Activated T-cell treated with anti-CD3 and anti-CD28 coated beads, Interleukin-2, amount 50 U/mL, for 1 hour (primary cell): ENCODE measurements around the gene ZFAND3.
"Not testable (repeated sequence)": the region's sequence is repeated elsewhere in the genome, so short reads cannot be mapped to it uniquely, and the experiment has no call there.

Source experiments
- DNase-seq: peaks from one replicate; pipeline ENCODE4 v3.0.0-alpha.2; 2020

Gene ZFAND3

DNA sequence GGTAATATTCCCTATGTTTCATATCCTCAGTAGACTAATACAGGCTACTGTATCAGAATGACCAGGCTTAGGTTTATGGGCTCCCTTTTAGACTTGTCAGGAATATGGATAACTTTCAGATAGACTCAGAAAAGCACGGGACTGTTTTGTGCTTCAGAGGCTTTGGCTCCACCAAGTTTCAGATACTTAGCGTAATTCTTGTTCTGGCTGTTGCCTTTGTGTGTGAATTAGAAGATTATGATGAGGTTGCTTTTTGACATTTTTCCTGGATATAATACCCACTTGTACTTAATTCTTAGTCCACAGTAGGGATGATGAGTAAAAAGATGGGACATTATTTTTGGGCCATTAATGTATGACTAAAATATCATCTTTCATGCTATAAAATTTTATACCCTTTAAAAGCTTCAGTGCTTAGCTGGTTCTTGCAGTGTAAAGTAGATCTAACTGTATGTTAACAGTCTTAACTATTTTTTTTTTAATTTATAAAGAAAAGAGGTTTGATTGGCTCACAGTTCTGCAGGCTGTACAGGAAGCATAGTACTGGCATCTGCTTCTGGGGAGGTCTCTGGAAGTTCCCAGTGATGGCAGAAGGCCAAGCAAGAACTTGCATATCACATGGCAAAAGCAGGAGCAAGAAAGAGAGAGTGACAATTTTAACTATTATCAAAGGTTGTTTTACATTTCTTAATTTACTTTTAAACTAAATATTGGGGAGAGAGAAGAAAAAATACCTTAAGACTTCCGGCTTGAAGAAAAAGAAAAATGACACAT, 120.7 kb downstream of the ZFAND3 start:
- no peak for DNase-seq

DNA sequence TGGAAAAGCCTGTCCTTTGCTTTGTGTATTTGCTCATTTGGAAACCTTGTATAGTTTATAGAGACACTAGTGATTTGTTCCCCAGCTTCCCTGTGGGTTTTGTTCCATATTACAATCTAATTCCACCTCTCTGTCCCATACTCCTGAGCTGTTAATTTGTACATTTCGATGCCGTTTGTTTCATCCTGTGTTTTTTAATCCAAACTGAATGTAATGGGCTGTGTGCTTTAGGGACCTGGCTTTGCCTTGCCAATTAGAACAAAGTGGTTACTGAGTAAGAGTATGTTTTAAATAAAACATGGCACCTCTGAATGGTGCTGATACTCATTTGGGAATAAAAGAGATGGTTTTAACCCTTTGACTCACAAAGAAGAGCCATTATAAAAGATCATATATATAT, 122.3 kb downstream of the ZFAND3 start:
- DNase-seq, result no peak

GRCh38 chr6:37942606-37943376, 123.3 kb downstream of the ZFAND3 start:
- DNase-seq, result no peak

DNA sequence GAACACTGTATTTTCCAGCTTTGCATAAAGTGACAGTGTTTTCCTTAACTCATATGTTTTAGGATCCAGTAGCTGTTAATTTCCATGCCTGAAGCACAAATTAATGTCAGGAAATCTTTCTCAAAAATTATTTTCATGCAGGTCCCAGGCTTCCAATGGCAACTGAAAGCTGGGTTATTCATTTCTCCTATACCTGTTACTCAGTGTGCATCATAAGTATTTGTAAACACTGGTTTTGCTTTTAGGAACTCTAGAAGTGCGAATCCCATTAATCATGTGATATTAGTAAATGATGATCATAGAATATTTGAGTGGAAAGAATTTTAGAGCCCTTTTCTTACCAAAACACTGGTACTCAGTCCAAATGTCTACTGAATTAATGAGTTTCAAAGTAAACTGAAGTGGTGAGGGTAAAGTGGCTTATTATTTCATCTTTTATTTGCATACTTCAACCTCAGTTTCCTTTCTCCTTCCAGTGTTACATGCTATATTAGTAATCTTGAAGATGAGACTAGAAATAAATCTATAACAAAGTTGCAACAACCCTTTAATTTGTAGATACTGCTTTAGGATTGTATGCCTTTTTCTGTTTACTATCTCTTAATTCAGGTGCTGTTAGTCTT, 124.0 kb downstream of the ZFAND3 start:
- DNase-seq, result no peak

DNA sequence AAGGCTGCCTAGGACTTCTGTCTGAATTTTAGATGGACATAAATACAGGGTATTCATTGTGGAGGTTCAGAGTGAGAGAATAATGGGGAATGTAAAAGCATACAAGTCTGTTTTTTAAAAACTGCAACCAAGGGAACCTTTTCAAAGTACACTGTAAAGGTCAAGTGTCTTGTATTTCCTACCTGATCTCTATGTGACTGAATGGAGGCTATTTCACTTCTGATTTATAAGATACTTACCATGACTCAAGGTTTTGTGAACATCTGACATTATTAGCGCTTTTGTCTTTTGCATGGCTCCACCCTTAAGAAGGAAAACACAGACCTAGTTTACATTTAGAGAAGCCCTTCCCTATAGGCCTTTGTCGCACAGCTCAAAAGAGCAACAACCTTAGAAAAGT, 126.5 kb downstream of the ZFAND3 start:
- DNase-seq, result no peak

DNA sequence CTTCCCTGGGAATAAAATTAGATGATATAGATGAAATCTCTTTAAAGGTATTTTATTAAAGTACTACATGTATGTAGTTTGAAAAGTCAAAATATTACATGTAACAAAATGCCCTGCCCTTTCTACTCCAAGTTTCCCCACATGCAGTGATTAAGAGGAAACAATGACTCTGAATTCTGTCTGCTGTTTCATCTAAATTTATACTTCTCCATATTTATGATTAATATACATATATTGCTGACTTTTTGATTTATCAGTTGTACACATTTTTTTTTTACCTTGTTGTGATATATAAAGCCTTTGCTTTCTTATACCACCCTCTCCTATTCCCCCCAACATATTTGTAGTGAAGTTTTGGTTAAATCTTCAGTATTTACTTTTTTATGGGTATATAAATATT, 127.9 kb downstream of the ZFAND3 start:
- DNase-seq, result no peak

GRCh38 chr6:37948584-37948983, 129.1 kb downstream of the ZFAND3 start:
- DNase-seq, result not testable (repeated sequence)

GRCh38 chr6:37952027-37952426, 132.5 kb downstream of the ZFAND3 start:
- DNase-seq, result no peak

DNA sequence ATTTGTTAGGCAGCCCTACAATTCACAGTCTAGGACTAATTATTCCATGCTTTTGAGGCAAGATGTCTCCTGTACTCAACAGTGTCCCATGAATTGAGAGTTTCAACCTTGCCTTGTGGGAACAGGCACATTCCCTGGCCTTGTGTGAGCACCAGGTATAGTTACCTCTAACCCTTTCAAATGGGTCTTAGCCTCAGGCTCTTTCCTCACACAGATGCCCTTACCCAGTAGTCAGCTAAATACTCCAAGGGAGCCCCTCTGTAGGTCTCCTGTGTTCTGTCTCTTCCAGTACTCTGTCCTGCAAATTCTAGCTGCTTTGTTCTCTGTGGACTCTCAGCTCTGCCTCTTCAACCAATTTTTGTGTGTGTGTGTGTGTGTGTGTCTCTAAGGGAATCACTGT, 135.3 kb downstream of the ZFAND3 start:
- DNase-seq, result no peak

DNA sequence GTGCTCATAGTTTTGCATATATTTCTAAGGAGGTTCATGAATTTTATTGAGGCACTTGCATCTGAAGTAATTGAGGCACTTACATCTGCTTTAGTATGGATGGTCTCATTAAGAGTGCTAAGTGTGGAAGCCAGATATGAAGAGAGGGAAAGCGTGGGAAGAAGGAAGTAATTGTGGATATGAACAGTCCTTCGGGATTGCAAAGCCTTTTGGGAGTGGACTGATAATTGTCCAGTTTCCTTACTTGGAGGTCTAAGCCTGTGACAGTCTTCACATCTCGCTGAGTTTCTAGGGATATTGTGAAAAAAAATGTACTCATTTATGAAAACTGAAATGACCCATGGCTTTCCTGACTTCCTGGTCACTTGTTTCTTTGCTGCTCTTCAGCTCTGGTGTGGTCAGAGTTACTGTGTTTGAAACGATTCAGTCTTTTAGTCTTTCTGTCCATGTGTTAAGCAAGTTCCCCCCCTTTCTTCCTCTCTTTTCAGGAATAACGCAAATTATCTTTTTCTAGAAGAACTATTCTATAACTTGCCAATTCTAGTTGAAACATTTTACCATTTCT, 137.3 kb downstream of the ZFAND3 start:
- no peak for DNase-seq

DNA sequence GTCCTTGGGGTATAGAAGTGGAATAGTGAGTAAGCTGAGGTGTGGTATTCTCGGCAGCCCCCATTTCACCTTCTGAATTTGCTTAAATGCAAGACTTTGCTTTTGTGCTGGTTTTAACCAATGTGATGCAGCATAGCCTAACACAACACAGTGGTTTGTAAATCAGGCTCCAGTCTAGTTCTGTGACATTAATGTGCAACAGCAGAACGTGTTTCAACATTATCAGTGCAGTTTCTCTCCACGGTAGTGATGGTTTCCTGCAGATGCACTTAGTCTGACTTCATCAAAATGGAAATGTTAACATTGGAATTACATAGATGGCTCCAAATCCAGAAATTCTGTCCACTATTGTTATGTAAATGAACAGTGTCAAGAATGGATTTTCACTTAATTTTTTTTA, 139.5 kb downstream of the ZFAND3 start:
- DNase-seq, result no peak

GRCh38 chr6:37960139-37960935, 140.8 kb downstream of the ZFAND3 start:
- no peak for DNase-seq

- DNase-seq, result peak; percentile 26
These were observed 143.1 kb downstream of the ZFAND3 start for GRCh38 chr6:37962481-37963080.

GRCh38 chr6:37965964-37966676, 146.6 kb downstream of the ZFAND3 start:
- no peak for DNase-seq

GRCh38 chr6:37966801-37967200, 147.3 kb downstream of the ZFAND3 start:
- no peak for DNase-seq

- no peak for DNase-seq
These were observed 148.1 kb downstream of the ZFAND3 start for GRCh38 chr6:37967651-37968050.

GRCh38 chr6:37971266-37971665, 151.7 kb downstream of the ZFAND3 start:
- DNase-seq, result no peak

DNA sequence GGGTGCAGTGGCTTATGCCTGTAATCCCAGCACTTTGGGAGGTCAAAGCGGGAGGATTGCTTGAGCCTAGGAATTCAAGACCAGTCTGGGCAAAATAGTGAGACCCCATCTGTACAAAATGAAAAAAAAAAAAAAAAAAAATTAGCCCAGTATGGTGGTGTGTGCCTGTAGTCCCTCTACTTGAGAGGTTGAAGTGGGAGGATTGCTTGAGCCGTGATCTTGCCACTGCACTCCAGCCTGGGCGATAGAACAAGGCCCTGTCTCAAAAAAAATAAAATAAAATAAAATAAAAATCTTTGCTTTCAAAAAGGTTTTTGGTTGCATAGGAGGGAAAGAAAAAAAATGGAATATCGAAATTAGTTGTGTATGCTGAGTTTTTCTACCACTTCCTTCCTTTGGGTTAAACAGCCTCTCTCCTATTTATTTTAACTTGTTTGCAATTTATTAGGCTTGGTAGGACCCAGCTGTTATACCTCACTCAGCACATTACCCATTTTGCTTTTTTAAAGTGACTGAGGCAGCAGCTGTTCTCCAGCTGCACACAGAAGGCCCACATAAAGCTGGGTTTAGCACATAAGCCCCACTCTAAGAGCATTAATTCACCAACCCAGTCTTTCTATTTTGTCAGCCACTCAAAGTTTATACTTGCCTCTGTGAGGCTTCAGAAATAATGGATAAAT, 152.3 kb downstream of the ZFAND3 start:
- DNase-seq, result no peak

GRCh38 chr6:37972994-37973757, 153.6 kb downstream of the ZFAND3 start:
- no peak for DNase-seq

- DNase-seq, result no peak
These were observed 154.9 kb downstream of the ZFAND3 start for GRCh38 chr6:37974381-37974780.
